IMR-90 (cell line): ENCODE measurements around the gene CERS6. TPM values are rescaled to one million over a fixed set of nuclear protein-coding genes. Genes with fewer than 3 reads are reported as not detected.
A peak's percentile ranks its signal among the peaks of the same experiment; 100 is the strongest.

ENCODE experiments used
- ATAC-seq: fragments of 200-7000 bp; cut with Tn5 transposase; 2 replicates; pipeline ENCODE4 v1.9.1; 2020; ENCODE audit warnings: low read depth, mild to moderate bottlenecking, moderate library complexity
- BruUV-seq: library from RNA; stranded (reverse); fragments of 400-500 nt; replicated peaks from 2 replicates; lab custom pipeline; 2021; lab: Mats Ljungman, UMichigan
- CTCF ChIA-PET: fragments of 300-600 bp; formaldehyde crosslinking; extraction: SDS; loops from one replicate; lab custom pipeline; 2021; ENCODE audit warnings: antibody characterized with exemption; lab: Yijun Ruan, JAX
- POLR2A ChIA-PET: fragments of 300-600 bp; sonication (Branson Sonifier 250); formaldehyde crosslinking; loops from one replicate; lab custom pipeline; 2022; ENCODE audit warnings: antibody characterized with exemption; ENCODE audit not compliant: unreplicated experiment; lab: Charles Lee
- DNase-seq: peaks from one replicate; pipeline ENCODE4 v3.0.0; 2013
- H2AFZ ChIP-seq: replicated peaks from 2 replicates; pipeline ENCODE3; 2013; ENCODE audit warnings: low read length, mild to moderate bottlenecking; ENCODE audit not compliant: poor library complexity
- H2AK5ac ChIP-seq: 2 replicates; pipeline ENCODE4 v1.6.1; 2013; ENCODE audit warnings: low read depth, low read length, inconsistent platforms
- H2AK9ac ChIP-seq: replicated peaks from 2 replicates; pipeline ENCODE3; 2013; ENCODE audit warnings: mild to moderate bottlenecking, low read depth, low read length, moderate library complexity; ENCODE audit not compliant: poor library complexity
- H2BK120ac ChIP-seq: 2 replicates; pipeline ENCODE4 v1.6.1; 2013; ENCODE audit warnings: low read depth, low read length, inconsistent platforms
- H2BK15ac ChIP-seq: 3 replicates; pipeline ENCODE4 v1.6.1; 2013; ENCODE audit warnings: low read depth, low read length, inconsistent platforms
- H2BK20ac ChIP-seq: 2 replicates; pipeline ENCODE4 v1.6.1; 2013; ENCODE audit warnings: low read depth, mild to moderate bottlenecking, inconsistent platforms, low read length, moderate library complexity
- H2BK5ac ChIP-seq: 2 replicates; pipeline ENCODE4 v1.6.1; 2013; ENCODE audit warnings: mild to moderate bottlenecking, low read depth, low read length, inconsistent platforms; ENCODE audit not compliant: poor library complexity, severe bottlenecking
- H3K14ac ChIP-seq: replicated peaks from 2 replicates; pipeline ENCODE4 v1.6.1; 2013; ENCODE audit warnings: low read depth, low read length, inconsistent platforms
- H3K18ac ChIP-seq: 2 replicates; pipeline ENCODE4 v1.6.1; 2013; ENCODE audit warnings: low read depth, low read length, control low read depth
- H3K23ac ChIP-seq: 2 replicates; pipeline ENCODE4 v1.6.1; 2013; ENCODE audit warnings: low read depth, low read length, inconsistent platforms
- H3K27ac ChIP-seq: 2 replicates; pipeline ENCODE4 v1.5.1; 2013; ENCODE audit warnings: mild to moderate bottlenecking, control low read depth, low read length; ENCODE audit not compliant: insufficient read depth
- H3K27me3 ChIP-seq: 2 replicates; pipeline ENCODE4 v1.6.1; 2013; ENCODE audit warnings: low read length; ENCODE audit not compliant: control insufficient read depth, insufficient read depth
- H3K36me3 ChIP-seq: 2 replicates; pipeline ENCODE4 v1.6.1; 2013; ENCODE audit warnings: low read length, mixed read lengths; ENCODE audit not compliant: control insufficient read depth, insufficient read depth
- H3K4ac ChIP-seq: 2 replicates; pipeline ENCODE4 v1.6.1; 2013; ENCODE audit warnings: low read depth, low read length, inconsistent platforms
- H3K4me1 ChIP-seq: 2 replicates; pipeline ENCODE4 v1.6.1; 2013; ENCODE audit warnings: low read length, mixed read lengths; ENCODE audit not compliant: control insufficient read depth, insufficient read depth
- H3K4me2 ChIP-seq: 2 replicates; pipeline ENCODE4 v1.6.1; 2013; ENCODE audit warnings: low read depth, mild to moderate bottlenecking, control low read depth, low read length, moderate library complexity
- H3K4me3 ChIP-seq: 2 replicates; pipeline ENCODE4 v1.5.1; 2013; ENCODE audit warnings: low read depth, mild to moderate bottlenecking, control low read depth, low read length, moderate library complexity; ENCODE audit not compliant: insufficient read depth
- H3K56ac ChIP-seq: 2 replicates; pipeline ENCODE4 v1.6.1; 2013; ENCODE audit warnings: low read length, inconsistent platforms; ENCODE audit not compliant: insufficient read depth; ENCODE audit errors: extremely low read depth
- H3K79me1 ChIP-seq, 2 experiments: 2 replicates each; pipeline ENCODE4 v1.6.1; 2013; ENCODE audit warnings: low read length in 2 of 2, inconsistent platforms in 1 of 2, low read depth in 1 of 2
- H3K9ac ChIP-seq: 2 replicates; pipeline ENCODE4 v1.6.1; 2013; ENCODE audit warnings: low read depth, low read length, control low read depth
- H3K9me1 ChIP-seq: 2 replicates; pipeline ENCODE4 v1.6.1; 2013; ENCODE audit warnings: low read length, inconsistent platforms; ENCODE audit not compliant: insufficient read depth
- H3K9me3 ChIP-seq: 2 replicates; pipeline ENCODE4 v1.6.1; 2013; ENCODE audit warnings: low read length; ENCODE audit not compliant: control insufficient read depth, insufficient read depth
- H4K20me1 ChIP-seq: 2 replicates; pipeline ENCODE4 v1.6.1; 2013; ENCODE audit warnings: low read length, inconsistent platforms; ENCODE audit not compliant: insufficient read depth
- H4K5ac ChIP-seq: 2 replicates; pipeline ENCODE4 v1.6.1; 2013; ENCODE audit warnings: mild to moderate bottlenecking, low read depth, low read length, control low read depth
- H4K8ac ChIP-seq, 2 experiments: 2 replicates each; pipeline ENCODE4 v1.6.1; 2013; ENCODE audit warnings: low read depth in 2 of 2, low read length in 2 of 2, control low read depth in 1 of 2, inconsistent platforms in 1 of 2
- H4K91ac ChIP-seq: 2 replicates; pipeline ENCODE4 v1.6.1; 2013; ENCODE audit warnings: low read depth, low read length, inconsistent platforms; ENCODE audit not compliant: insufficient read depth
- CEBPB ChIP-seq: IDR thresholded peaks from 2 replicates; pipeline ENCODE4 v1.6.1; 2012; ENCODE audit warnings: low read depth, low read length, improper control_type of control experiment
- CHD1 ChIP-seq: IDR thresholded peaks from 2 replicates; pipeline ENCODE4 v1.6.1; 2012; ENCODE audit warnings: low read depth, low read length, improper control_type of control experiment
- FOS ChIP-seq: fragments of 150-350 bp; IDR thresholded peaks from 2 replicates; pipeline ENCODE4 v1.6.1; 2016; ENCODE audit warnings: low read depth, low read length
- WGBS, 2 experiments: methylation state at CpG; one replicate each; pipeline versions ENCODE4 v1.1.5 to v1.1.7; 2013; ENCODE audit warnings: missing lambda C conversion rate in 2 of 2; ENCODE audit not compliant: insufficient read length in 1 of 2; ENCODE audit errors: extremely low coverage in 2 of 2; 5-methylcytosine and 5-hydroxymethylcytosine counted together
- dilution Hi-C: fragments of 300-500 bp; cut with HindIII; formaldehyde crosslinking; loops from one replicate; pipeline ENCODE4 v1.14.3; 2018; ENCODE audit warnings: low sequenced_read_pairs; ENCODE audit not compliant: unreplicated experiment
- in situ Hi-C: fragments of 300-500 bp; cut with MboI; formaldehyde crosslinking; loops from 3 replicates; pipeline ENCODE4 v1.14.3; 2019; ENCODE audit warnings: low sequenced_read_pairs, inconsistent platforms, mixed read lengths
- intact Hi-C: fragments of 100-400 bp; cut with micrococcal nuclease; formaldehyde crosslinking; loops from 2 replicates; pipeline ENCODE4 v1.10.0; 2022
- polyA plus RNA-seq, 3 experiments: library from polyadenylated mRNA; depleted of rRNA; stranded (reverse); fragments of >200 nt; gene quantifications; 2 replicates each; pipeline ENCODE4 v1.2.3, GENCODE V29; 2012; ENCODE audit warnings: low replicate concordance in 1 of 3
- total RNA-seq: library from RNA; depleted of rRNA; stranded (reverse); fragments of >200 nt; gene quantifications from 2 replicates; pipeline ENCODE4 v1.2.3, GENCODE V29; 2012
- TF ChIP-seq, protein P1 (sequence below): fragments of 150-350 bp; IDR thresholded peaks from 2 replicates; pipeline ENCODE4 v1.6.1; 2017; ENCODE audit warnings: mild to moderate bottlenecking, antibody characterized with exemption, low read length, low read depth

The CERS6 gene
- total and polyA plus RNA-seq, 2 of the 4 experiments (the other 2 are of a cell fraction) = 2.1 to 5.7 TPM

DNA sequence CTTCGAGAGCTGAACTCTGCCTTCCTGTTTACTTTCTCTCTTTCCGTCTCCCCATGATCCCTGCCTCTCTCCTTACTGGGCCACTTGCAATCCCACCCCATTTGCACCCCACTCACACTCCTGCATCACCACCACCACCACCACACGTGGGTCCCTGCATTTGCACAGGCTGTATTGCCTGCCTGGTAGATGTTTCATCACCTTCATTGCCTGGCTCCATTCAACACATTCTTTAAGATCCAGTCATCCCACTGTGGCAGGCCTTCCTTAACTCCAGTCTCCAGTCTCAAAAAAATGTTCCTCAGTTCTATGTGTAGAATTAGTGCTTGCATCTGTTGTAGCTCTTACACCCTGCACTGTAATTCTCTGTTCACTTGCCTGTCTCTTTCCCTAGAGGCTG lies 360.3 kb downstream of the CERS6 start:
- Histone ChIP-seq H3K9ac (no peak overlapping the region), H3K4me1 (peaks cover 2% of the 10 kb centered on the region; the same call in 1 of the 2 replicates), H3K14ac (no peak overlapping the region), H2BK15ac (no peak overlapping the region), H4K5ac (no peak overlapping the region), H3K36me3 (no peaks in the 10 kb centered on the region), H4K91ac (peak overlapping the region; percentile 9; the same call in 1 of the 2 replicates), H3K18ac (no peak overlapping the region), H3K4me2 (no peak overlapping the region), H3K4me3 (no peak overlapping the region), H2BK20ac (no peak overlapping the region), H3K4ac (no peak overlapping the region), H2AFZ (peak overlapping the region; percentile 54), H2BK5ac (no peak overlapping the region), H4K8ac (no peak overlapping the region), H3K79me1 (no peaks in the 10 kb centered on the region), H2AK9ac (no peak overlapping the region), H4K20me1 (no peaks in the 10 kb centered on the region), H2AK5ac (no peak overlapping the region), H3K9me3 (no peaks in the 10 kb centered on the region), H3K27ac (no peak overlapping the region), H3K56ac (no peak overlapping the region), H3K9me1 (no peaks in the 10 kb centered on the region), H3K27me3 (no peaks in the 10 kb centered on the region), H2BK120ac (no peak overlapping the region), H3K23ac (no peak overlapping the region)
- DNase-seq (peak; percentile 87), ATAC-seq (peak; percentile 91)
- ChIA-PET CTCF (interaction anchor here (0.6 kb wide), 1 partner anchor 20 kb away, joined by 10 read pairs; no protein-coding TSS in a partner anchor), POLR2A (no interaction called here)
- in situ Hi-C loops = no loop called here
- intact Hi-C loops = no loop called here
- TF ChIP-seq CEBPB (peak; percentile 84), CHD1 (no peak), FOS (peak; percentile 71)
- TF ChIP-seq, protein P1, sequence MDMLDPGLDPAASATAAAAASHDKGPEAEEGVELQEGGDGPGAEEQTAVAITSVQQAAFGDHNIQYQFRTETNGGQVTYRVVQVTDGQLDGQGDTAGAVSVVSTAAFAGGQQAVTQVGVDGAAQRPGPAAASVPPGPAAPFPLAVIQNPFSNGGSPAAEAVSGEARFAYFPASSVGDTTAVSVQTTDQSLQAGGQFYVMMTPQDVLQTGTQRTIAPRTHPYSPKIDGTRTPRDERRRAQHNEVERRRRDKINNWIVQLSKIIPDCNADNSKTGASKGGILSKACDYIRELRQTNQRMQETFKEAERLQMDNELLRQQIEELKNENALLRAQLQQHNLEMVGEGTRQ = peak; percentile 55
- no TSS peak for BruUV-seq
- dilution Hi-C loops = no loop called here
- WGBS, 2 experiments = 50% methylated on average over 2 of the region's 3 CpGs; no CpG with 5 or more reads in 1 of the 2 experiments
